PC-9 (cell line): ENCODE results near the gene CISD2.

Experiments used
- CTCF ChIP-seq: fragments of 200-600 bp; sonication (generic); conservative IDR thresholded peaks from 2 replicates; pipeline ENCODE4 v1.6.1; 2017; ENCODE audit warnings: mixed run types, antibody characterized with exemption, mild to moderate bottlenecking, moderate library complexity
- EZH2 ChIP-seq: fragments of 200-600 bp; sonication (generic); IDR thresholded peaks from 2 replicates; pipeline ENCODE4 v1.8.0; 2017; ENCODE audit warnings: antibody characterized with exemption, low read depth

- TF ChIP-seq CTCF (no peak), EZH2 (no peak)
These were observed 14.5 kb downstream of the CISD2 start for GRCh38 chr4:102883278-102883677.
